Neural crest cell (in vitro differentiated cells): ENCODE results near the gene GABPA. TPM values are rescaled to one million over a fixed set of nuclear protein-coding genes. Genes with fewer than 3 reads are reported as not detected.

Experiments
- DNase-seq: peaks from one replicate; pipeline ENCODE4 v3.0.0; 2021; ENCODE audit warnings: low read depth, mixed read lengths, low spot score
- H3K27ac Mint-ChIP-seq: one replicate; pipeline ENCODE4 v1.8.0; 2021; ENCODE audit warnings: mild to moderate bottlenecking, mixed read lengths; ENCODE audit not compliant: unreplicated experiment
- H3K27me3 Mint-ChIP-seq: 2 replicates; pipeline ENCODE4 v1.8.0; 2021; ENCODE audit warnings: low read depth, mild to moderate bottlenecking, mixed read lengths
- H3K36me3 Mint-ChIP-seq: 2 replicates; pipeline ENCODE4 v1.8.0; 2021; ENCODE audit warnings: low read depth, mild to moderate bottlenecking, mixed read lengths
- H3K4me1 Mint-ChIP-seq: 2 replicates; pipeline ENCODE4 v1.8.0; 2021; ENCODE audit warnings: mixed read lengths
- H3K4me3 Mint-ChIP-seq: one replicate; pipeline ENCODE4 v1.8.0; 2021; ENCODE audit warnings: mild to moderate bottlenecking, mixed read lengths
- H3K9me3 Mint-ChIP-seq: 2 replicates; pipeline ENCODE4 v1.8.0; 2021; ENCODE audit warnings: mixed read lengths
- total RNA-seq: library from RNA; stranded (reverse); gene quantifications from 2 replicates; pipeline ENCODE4 v1.2.1, GENCODE V29; 2021
- TF ChIP-seq, protein P1 (sequence below): fragments of 200-600 bp; sonication (generic); conservative IDR thresholded peaks from 2 replicates; pipeline ENCODE4 v1.5.0; 2021; ENCODE audit warnings: antibody characterized with exemption, mild to moderate bottlenecking

The GABPA gene
- total RNA-seq, 1 donor from 2014 or later, result 23.3 TPM

DNA sequence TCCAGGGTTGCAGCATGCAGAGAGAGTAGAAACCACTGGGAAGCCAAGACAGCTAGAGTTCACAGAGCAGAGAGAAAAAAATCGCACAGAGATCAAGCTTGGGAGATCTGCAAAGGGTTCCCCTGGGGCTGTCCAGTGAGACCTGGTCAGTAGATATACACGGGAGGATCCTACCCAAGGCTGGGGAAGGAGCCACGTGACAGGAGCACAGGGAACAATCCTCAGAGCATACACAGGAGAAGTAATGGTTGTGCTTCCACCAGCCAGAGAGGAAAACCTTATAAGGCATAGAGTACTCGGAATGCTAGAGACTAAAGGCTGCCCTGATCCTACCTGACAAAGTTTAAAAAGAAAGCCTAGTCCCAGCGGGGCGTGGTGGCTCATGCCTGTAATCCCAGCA, 53.9 kb downstream of the GABPA start:
- Mint-ChIP-seq H3K36me3 (no peaks in the 10 kb centered on the region), H3K4me1 (peaks cover 5% of the 10 kb centered on the region), H3K9me3 (no peaks in the 10 kb centered on the region), H3K4me3 (no peak overlapping the region), H3K27ac (no peak overlapping the region), H3K27me3 (peaks cover 12% of the 10 kb centered on the region)
- no peak for DNase-seq
- TF ChIP-seq, protein P1, sequence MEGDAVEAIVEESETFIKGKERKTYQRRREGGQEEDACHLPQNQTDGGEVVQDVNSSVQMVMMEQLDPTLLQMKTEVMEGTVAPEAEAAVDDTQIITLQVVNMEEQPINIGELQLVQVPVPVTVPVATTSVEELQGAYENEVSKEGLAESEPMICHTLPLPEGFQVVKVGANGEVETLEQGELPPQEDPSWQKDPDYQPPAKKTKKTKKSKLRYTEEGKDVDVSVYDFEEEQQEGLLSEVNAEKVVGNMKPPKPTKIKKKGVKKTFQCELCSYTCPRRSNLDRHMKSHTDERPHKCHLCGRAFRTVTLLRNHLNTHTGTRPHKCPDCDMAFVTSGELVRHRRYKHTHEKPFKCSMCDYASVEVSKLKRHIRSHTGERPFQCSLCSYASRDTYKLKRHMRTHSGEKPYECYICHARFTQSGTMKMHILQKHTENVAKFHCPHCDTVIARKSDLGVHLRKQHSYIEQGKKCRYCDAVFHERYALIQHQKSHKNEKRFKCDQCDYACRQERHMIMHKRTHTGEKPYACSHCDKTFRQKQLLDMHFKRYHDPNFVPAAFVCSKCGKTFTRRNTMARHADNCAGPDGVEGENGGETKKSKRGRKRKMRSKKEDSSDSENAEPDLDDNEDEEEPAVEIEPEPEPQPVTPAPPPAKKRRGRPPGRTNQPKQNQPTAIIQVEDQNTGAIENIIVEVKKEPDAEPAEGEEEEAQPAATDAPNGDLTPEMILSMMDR, result no peak

DNA sequence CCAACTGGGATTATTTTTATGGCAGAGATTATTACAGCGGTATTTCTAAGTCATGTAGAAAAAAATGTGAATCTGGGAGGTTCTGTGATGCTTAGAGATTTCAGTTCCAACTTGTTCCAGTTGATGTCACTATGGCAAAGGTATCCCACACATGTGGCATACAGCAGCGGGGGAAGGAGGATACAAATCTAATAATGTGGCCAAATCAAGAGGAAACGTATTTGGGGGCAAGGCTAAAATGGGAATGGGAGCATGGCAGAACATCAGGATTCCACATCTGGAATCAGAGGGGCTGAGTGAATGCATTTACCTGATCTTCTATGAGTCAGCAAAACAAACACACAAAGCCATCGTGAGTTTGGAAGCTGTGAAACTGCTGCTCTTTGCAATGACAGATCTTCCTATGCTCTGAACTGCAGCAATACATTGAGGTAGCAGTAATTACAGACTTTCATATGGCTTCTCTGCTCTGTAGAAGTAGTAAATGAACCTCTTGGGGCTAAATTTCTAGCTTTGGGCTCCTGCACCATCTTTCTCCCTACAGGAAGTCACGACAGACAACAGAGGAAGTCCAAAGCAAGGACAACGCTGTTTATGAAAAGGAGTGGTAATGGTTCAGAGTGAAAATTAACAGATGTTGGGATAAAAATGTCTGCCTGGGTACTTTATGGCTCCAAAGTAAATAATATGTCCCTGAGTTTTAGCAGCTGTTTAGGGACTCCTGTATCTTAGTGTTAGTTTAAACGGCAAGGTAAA, 55.5 kb downstream of the GABPA start:
- Mint-ChIP-seq H3K9me3 (no peaks in the 10 kb centered on the region), H3K4me3 (no peak overlapping the region), H3K27ac (no peak overlapping the region), H3K36me3 (no peaks in the 10 kb centered on the region), H3K4me1 (peaks cover 5% of the 10 kb centered on the region), H3K27me3 (peaks cover 9% of the 10 kb centered on the region)
- DNase-seq, result no peak
- TF ChIP-seq, protein P1, result peak; percentile 59

DNA sequence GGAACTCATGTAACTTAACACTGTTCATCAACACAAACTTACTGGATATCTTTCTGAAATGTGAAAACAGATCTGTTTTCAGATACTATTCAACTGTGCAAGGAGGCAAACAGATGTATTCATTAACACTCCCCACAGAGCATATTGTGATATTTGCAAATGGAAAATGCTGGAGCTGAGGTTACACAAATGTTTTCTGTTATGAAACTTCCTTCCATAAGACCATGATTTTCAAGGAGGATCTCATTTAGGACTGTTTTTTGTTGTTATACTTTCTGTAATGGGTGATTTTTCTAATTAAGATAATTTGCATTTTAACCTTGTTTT, 56.1 kb downstream of the GABPA start:
- no peaks in the 10 kb centered on the region for H3K36me3 Mint-ChIP-seq
- peaks cover 5% of the 10 kb centered on the region for H3K4me1 Mint-ChIP-seq
- H3K27me3 Mint-ChIP-seq, result peaks cover 9% of the 10 kb centered on the region
- DNase-seq, result no peak
- TF ChIP-seq, protein P1, result no peak
- H3K27ac Mint-ChIP-seq, result no peak overlapping the region
- no peaks in the 10 kb centered on the region for H3K9me3 Mint-ChIP-seq
- H3K4me3 Mint-ChIP-seq, result no peak overlapping the region

DNA sequence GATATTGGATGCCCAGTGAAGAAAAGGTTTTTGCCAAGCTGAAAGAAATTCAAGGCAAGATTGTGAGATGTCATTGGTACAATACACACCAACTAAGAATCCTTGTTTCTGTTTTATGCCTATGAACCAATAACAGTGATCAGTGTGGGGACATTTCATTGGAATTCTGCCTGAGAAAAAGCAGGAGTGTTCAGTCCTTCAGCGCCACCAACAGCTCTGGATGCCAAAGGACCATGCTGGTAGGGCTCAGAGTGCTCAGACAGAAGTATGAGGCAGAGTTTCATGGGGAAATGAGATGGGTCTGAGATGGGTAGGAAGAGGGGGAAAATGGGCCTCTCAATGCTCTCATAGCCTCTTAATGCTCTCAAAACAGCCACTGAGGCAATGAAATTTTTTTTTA, 56.5 kb downstream of the GABPA start:
- no peaks in the 10 kb centered on the region for H3K36me3 Mint-ChIP-seq
- peaks cover 5% of the 10 kb centered on the region for H3K4me1 Mint-ChIP-seq
- TF ChIP-seq, protein P1, result no peak
- H3K4me3 Mint-ChIP-seq, result no peak overlapping the region
- no peak for DNase-seq
- H3K9me3 Mint-ChIP-seq, result no peaks in the 10 kb centered on the region
- H3K27me3 Mint-ChIP-seq, result peaks cover 6% of the 10 kb centered on the region
- H3K27ac Mint-ChIP-seq, result no peak overlapping the region

DNA sequence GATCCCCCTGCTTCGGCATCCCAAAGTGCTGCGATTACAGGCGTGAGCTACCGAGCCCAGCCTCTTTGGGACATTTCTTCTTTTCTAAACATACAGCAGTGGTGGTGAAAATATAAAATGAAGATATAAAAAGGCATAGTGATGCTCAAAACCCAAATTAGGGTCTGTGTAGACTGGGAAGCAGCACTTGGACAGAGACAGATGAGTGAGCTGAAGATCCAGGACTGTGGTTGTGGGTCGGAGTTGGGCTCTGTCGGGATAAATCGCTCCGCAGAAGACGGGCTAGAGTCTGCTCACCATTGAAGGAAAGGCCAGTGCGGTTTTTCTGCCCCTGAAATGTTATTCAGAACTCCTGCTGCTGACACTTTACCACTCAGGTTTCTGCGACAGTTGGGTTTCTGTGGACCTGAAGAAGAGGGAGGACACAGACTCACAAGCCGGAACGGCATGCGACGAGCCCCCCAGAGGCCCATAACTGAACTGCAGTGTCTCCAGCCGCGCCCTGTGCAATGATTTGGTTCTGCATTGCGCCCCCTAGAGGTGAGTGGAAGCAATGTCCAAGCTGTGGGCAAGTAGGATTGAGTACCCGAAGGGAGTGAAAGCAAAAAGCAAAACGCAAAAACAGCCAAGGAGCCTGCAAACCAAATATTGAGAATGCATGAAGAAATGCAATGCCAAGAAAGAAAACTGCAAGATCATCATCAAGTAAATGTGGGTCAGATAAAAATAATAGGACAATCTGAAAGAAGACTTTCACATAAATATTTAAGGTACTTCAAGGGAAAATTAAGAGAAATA, 66.6 kb downstream of the GABPA start:
- Mint-ChIP-seq H3K36me3 (no peaks in the 10 kb centered on the region), H3K27me3 (peaks cover 2% of the 10 kb centered on the region), H3K4me1 (peaks cover 6% of the 10 kb centered on the region), H3K27ac (no peak overlapping the region), H3K4me3 (no peak overlapping the region), H3K9me3 (no peaks in the 10 kb centered on the region)
- DNase-seq, result peak; percentile 93
- TF ChIP-seq, protein P1, result peak; percentile 99
